SK-N-SH treated with all-trans-retinoic acid at 6 μM for 48 hours (cell line): Measurements from ENCODE around the gene ACAP2.

Experiments used
- ATAC-seq: fragments of 200-7000 bp; cut with Tn5 transposase; 3 replicates; pipeline ENCODE4 v1.9.1; 2020; ENCODE audit warnings: mild to moderate bottlenecking, moderate library complexity
- ARNTL ChIP-seq: fragments of 450-650 bp; formaldehyde crosslinking; IDR thresholded peaks from 2 replicates; pipeline ENCODE4 v1.5.0; 2020; ENCODE audit warnings: low read depth, mild to moderate bottlenecking, moderate library complexity, borderline replicate concordance
- CREB5 ChIP-seq: fragments of 250-450 bp; sonication (Bioruptor Pico); IDR thresholded peaks from 2 replicates; pipeline ENCODE4 v1.5.1; 2020; ENCODE audit warnings: low read depth, mild to moderate bottlenecking, moderate library complexity
- CSDC2 ChIP-seq: fragments of 250-450 bp; sonication (Bioruptor Pico); IDR thresholded peaks from 2 replicates; pipeline ENCODE4 v1.5.0; 2020; ENCODE audit warnings: mild to moderate bottlenecking, moderate library complexity
- CSRNP3 ChIP-seq: fragments of 250-450 bp; sonication (Bioruptor Pico); IDR thresholded peaks from 2 replicates; pipeline ENCODE4 v1.5.1; 2021; ENCODE audit warnings: mild to moderate bottlenecking, moderate library complexity
- ESRRG ChIP-seq: fragments of 250-450 bp; sonication (Bioruptor Pico); IDR thresholded peaks from 2 replicates; pipeline ENCODE4 v1.6.1; 2021; ENCODE audit warnings: mild to moderate bottlenecking
- ISL1 ChIP-seq: fragments of 250-450 bp; sonication (Bioruptor Pico); IDR thresholded peaks from 2 replicates; pipeline ENCODE4 v2.1.2; 2022; ENCODE audit warnings: mild to moderate bottlenecking, moderate library complexity
- OSR1 ChIP-seq: fragments of 250-450 bp; sonication (Bioruptor Pico); IDR thresholded peaks from 2 replicates; pipeline ENCODE4 v1.8.0; 2022; ENCODE audit warnings: moderate library complexity, mild to moderate bottlenecking, inconsistent platforms
- PATZ1 ChIP-seq: fragments of 250-450 bp; sonication (Bioruptor Pico); IDR thresholded peaks from 2 replicates; pipeline ENCODE4 v1.8.0; 2020; ENCODE audit warnings: mild to moderate bottlenecking, moderate library complexity, borderline replicate concordance
- POU6F1 ChIP-seq: fragments of 250-450 bp; sonication (Bioruptor Pico); IDR thresholded peaks from 2 replicates; pipeline ENCODE4 v1.8.0; 2021; ENCODE audit warnings: low read depth, mild to moderate bottlenecking, moderate library complexity, borderline replicate concordance
- PPARA ChIP-seq: fragments of 250-450 bp; sonication (Bioruptor Pico); IDR thresholded peaks from 2 replicates; pipeline ENCODE4 v1.5.0; 2020; ENCODE audit warnings: mild to moderate bottlenecking, borderline replicate concordance
- RARB ChIP-seq: fragments of 250-450 bp; sonication (Bioruptor Pico); IDR thresholded peaks from 2 replicates; pipeline ENCODE4 v1.8.0; 2021; ENCODE audit warnings: mild to moderate bottlenecking, moderate library complexity
- SNAI2 ChIP-seq: fragments of 250-450 bp; sonication (Bioruptor Pico); IDR thresholded peaks from 2 replicates; pipeline ENCODE4 v1.5.0; 2020; ENCODE audit warnings: mild to moderate bottlenecking, moderate library complexity
- TCF4 ChIP-seq: fragments of 250-450 bp; sonication (Bioruptor Pico); IDR thresholded peaks from 2 replicates; pipeline ENCODE4 v1.8.0; 2021; ENCODE audit warnings: mild to moderate bottlenecking, moderate library complexity, borderline replicate concordance
- TOX ChIP-seq: fragments of 250-450 bp; sonication (Bioruptor Pico); IDR thresholded peaks from 2 replicates; pipeline ENCODE4 v1.8.0; 2021; ENCODE audit warnings: mild to moderate bottlenecking, moderate library complexity, borderline replicate concordance
- TSHZ2 ChIP-seq: fragments of 250-450 bp; sonication (Bioruptor Pico); IDR thresholded peaks from 2 replicates; pipeline ENCODE4 v1.5.0; 2020; ENCODE audit warnings: mild to moderate bottlenecking, moderate library complexity
- ZC3H10 ChIP-seq: fragments of 250-450 bp; sonication (Bioruptor Pico); IDR thresholded peaks from 2 replicates; pipeline ENCODE4 v1.5.1; 2021; ENCODE audit warnings: mild to moderate bottlenecking, moderate library complexity
- ZFP3 ChIP-seq: fragments of 250-450 bp; sonication (Bioruptor Pico); IDR thresholded peaks from 2 replicates; pipeline ENCODE4 v1.5.0; 2020; ENCODE audit warnings: mild to moderate bottlenecking, moderate library complexity
- ZFP30 ChIP-seq: fragments of 450-650 bp; formaldehyde crosslinking; IDR thresholded peaks from 2 replicates; pipeline ENCODE4 v1.5.0; 2022; ENCODE audit warnings: mild to moderate bottlenecking, moderate library complexity
- ZNF565 ChIP-seq: fragments of 450-650 bp; formaldehyde crosslinking; conservative IDR thresholded peaks from 2 replicates; pipeline ENCODE4 v1.5.0; 2020; ENCODE audit warnings: low read depth, mild to moderate bottlenecking, moderate library complexity
- ZNF8 ChIP-seq: fragments of 450-650 bp; formaldehyde crosslinking; IDR thresholded peaks from 2 replicates; pipeline ENCODE4 v1.5.0; 2020; ENCODE audit warnings: mild to moderate bottlenecking, moderate library complexity

ACAP2 gene

GRCh38 chr3:195386739-195387138 lies 56.1 kb downstream of the ACAP2 start:
- no peak for ATAC-seq
- TF ChIP-seq TSHZ2 (no peak), SNAI2 (CRISPR knock-in tag) (no peak), ZNF8 (CRISPR knock-in tag) (no peak), POU6F1 (no peak), CSRNP3 (CRISPR knock-in tag) (no peak), PPARA (CRISPR knock-in tag) (no peak), TCF4 (CRISPR knock-in tag) (no peak), ESRRG (CRISPR knock-in tag) (no peak), TOX (CRISPR knock-in tag) (no peak), RARB (CRISPR knock-in tag) (no peak), ZFP30 (CRISPR knock-in tag) (no peak), ARNTL (CRISPR knock-in tag) (no peak), ZC3H10 (no peak), OSR1 (CRISPR knock-in tag) (no peak)
- TF ChIP-seq, all 23 proteins: peak for 0

GRCh38 chr3:195385526-195385925 lies 57.3 kb downstream of the ACAP2 start:
- ATAC-seq, result no peak; the same call in 2 of the 3 replicates
- TF ChIP-seq CSDC2 (CRISPR knock-in tag) (no peak), ZFP3 (CRISPR knock-in tag) (peak; percentile 68; the same call in 1 of the 2 replicates), CSRNP3 (CRISPR knock-in tag) (no peak), CREB5 (CRISPR knock-in tag) (no peak), ZNF565 (CRISPR knock-in tag) (no peak), ISL1 (CRISPR knock-in tag) (no peak)

GRCh38 chr3:195384952-195385351 lies 57.9 kb downstream of the ACAP2 start:
- no peak for ATAC-seq
- TF ChIP-seq ZC3H10, result no peak
- no peak for TF ChIP-seq ESRRG (CRISPR knock-in tag)
- no peak for TF ChIP-seq PATZ1
- no peak for TF ChIP-seq SNAI2 (CRISPR knock-in tag)
- TF ChIP-seq CSDC2 (CRISPR knock-in tag), result no peak
